HG02938 (cell line): ENCODE data around the gene RPL13A.

Experiments used
- ATAC-seq: cut with Tn5 transposase; IDR thresholded peaks from one replicate; pipeline ENCODE4 v1.9.1; 2021; ENCODE audit warnings: mild to moderate bottlenecking, moderate library complexity; ENCODE audit not compliant: unreplicated experiment

RPL13A gene

DNA sequence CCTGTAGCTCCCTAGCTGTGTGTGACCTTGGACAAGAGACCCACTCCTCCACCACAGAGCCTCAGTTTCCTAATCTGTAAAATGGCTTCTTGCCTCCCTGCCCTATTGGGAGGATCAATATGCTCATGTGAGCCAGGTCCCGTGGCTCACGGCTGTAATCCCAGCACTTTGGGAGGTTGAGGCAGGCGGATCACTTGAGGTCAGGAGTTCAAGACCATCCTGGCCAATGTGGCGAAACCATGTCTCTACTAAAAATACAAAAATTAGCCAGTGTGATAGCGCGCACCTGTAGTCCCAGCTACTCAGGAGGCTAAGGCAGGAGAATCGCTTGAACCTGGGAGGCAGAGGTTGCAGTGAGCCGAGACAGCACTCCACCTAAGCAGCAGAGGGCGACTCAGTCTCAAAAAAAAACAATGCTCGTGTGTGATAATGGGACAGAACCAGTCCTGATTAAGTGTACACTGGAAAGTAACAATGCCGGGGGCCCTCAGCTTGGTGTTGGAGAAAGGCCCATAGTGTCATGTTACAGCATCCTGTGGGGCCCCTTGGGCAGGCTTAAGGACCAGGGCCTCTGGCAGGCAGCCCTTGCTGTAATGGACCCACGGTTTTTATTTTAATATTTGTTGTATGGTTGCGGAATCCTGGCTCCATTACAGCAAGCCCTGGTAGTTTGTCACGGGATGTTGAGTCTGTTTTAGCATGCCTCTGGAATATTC lies 15.6 kb downstream of the RPL13A start:
- no peak for ATAC-seq

DNA sequence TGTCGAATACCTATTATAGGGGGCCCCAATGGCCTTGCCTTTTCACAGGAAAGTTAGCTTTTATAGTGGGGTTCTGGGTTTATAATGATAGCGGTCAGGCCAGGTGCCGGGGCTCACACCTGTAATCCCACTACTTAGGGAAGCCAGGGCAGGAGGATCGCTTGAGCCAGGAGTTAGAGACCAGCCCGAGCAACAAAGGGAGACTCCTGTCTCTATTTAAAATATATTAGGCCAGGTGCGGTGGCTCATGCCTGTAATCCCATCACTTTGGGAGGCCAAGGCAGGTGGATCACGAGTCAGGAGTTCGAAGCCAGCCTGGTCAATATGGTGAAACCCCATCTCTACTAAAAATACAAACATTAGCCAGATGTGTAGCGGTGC lies 16.2 kb downstream of the RPL13A start:
- no peak for ATAC-seq

DNA sequence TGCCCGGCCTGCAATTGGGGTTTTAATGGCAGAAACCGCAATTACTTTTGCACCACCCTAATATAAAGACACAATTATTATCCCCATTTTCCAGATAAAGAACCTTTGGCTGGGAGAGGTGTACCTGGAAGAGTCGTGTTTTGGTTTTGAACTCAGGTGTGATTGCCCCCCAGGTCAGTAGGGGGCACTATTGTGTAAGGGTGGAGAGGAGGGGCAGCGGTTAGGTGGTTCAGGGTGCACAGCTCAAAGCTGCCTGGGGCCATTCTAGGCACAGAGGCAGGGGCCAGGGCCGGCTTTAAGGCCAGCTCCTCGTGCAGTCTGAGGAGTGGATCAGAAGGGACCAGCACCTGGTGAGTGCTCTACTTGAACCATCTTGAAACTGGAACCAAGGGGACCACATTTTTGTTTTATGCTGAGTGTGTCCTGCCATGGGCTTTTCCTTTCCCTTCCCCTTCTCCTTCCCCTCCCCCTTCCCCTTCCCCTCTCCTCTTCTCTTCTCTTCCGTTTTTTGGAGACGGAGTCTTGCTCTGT lies 19.2 kb downstream of the RPL13A start:
- ATAC-seq = no peak

DNA sequence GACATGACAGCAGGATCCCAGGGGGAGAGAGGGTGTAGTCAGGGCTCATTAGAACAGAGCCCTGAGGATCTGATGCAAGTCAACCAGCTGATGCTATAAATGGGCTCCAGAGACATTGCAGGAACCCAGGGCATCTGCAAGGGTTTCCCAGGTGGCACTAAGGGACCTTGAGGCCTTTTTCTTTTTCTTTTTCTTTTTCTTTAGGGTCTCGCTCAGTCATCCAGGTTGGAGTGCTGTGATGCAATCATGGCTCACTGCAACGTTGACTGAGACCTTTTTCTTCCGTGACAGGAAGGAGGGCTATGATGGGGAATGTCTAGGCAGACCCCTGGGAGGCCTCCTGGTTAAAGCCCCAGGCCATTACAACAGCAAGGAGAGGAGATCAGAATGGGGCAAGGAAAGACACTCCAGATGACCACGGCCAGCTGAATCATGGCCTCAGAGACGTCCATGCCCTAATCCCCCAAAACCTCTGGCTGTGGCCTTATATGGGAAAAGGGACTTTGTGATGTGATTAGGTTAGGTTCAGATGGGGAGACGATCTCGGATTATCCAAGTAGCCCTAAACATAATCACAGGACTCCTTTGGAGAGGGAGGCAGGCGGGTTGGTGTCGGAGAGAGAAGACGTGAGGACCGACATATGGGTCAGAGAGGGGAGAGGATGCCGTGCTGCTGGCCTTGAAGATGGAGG lies 20.5 kb downstream of the RPL13A start:
- ATAC-seq = no peak

DNA sequence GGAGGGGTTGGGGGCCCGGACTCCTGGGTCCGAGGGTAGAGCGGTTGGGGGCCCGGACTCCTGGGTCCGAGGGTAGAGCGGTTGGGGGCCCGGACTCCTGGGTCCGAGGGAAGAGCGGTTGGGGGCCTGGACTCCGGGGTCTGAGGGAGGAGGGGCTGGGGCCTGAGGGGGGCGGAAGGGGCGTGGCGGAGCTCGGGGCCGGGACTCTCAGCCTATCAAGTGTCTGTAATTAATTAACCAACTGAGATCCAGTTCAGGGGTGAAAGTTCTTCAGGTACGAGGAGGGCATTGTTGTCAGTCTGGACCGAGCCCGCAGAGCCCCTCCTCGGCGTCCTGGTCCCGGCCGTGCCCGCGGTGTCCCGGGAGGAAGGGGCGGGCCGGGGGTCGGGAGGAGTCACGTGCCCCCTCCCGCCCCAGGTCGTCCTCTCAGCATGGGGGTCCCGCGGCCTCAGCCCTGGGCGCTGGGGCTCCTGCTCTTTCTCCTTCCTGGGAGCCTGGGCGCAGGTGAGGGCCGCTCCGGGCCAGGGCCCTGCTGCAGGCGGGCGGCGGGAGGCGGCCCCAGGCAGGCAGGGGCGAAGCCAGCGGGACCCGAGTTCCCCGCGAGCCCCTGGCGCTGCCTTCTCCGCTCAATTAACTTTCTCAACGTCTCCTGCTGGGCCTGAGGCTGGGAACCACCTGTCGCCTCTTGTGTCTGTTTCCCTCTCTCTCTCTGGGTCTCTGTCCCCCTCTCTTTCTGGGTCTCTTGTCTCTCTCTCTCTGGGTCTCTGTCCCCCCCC lies 25.8 kb downstream of the RPL13A start:
- ATAC-seq = no peak

DNA sequence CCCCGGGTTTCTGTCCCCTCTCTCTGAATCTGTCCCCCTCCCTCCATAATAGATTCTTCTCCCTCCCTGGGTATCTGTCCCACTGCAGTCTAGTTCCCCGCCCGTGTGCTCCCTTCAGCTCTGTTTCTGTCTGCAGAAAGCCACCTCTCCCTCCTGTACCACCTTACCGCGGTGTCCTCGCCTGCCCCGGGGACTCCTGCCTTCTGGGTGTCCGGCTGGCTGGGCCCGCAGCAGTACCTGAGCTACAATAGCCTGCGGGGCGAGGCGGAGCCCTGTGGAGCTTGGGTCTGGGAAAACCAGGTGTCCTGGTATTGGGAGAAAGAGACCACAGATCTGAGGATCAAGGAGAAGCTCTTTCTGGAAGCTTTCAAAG lies 26.3 kb downstream of the RPL13A start:
- ATAC-seq = no peak

DNA sequence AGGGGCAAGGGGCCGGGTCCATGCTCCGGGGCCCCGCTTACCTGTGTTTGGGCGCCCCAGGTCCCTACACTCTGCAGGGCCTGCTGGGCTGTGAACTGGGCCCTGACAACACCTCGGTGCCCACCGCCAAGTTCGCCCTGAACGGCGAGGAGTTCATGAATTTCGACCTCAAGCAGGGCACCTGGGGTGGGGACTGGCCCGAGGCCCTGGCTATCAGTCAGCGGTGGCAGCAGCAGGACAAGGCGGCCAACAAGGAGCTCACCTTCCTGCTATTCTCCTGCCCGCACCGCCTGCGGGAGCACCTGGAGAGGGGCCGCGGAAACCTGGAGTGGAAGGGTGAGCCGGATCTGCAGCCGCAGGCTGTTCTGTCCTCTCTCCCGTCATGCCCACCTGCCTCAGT lies 26.7 kb downstream of the RPL13A start:
- no peak for ATAC-seq

DNA sequence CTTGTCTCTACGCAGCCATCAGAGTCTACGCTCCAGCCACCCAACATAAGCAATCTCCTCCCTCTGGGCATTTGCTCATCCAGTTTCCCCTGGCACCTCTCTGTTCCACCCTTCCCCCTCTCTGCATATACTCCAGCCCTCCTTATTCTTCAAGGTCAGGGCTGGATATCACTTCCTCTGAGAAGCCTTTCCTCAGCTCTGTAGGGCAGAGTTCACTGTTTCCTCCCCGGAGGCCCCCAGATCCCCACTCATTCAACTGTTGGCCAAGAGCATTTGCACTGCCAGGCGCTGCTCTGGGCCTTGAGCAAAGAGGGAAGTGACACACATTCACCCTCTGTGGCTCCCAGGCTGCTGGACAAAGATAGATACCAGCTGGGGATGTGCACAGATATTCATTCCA lies 28.4 kb downstream of the RPL13A start:
- ATAC-seq = no peak

DNA sequence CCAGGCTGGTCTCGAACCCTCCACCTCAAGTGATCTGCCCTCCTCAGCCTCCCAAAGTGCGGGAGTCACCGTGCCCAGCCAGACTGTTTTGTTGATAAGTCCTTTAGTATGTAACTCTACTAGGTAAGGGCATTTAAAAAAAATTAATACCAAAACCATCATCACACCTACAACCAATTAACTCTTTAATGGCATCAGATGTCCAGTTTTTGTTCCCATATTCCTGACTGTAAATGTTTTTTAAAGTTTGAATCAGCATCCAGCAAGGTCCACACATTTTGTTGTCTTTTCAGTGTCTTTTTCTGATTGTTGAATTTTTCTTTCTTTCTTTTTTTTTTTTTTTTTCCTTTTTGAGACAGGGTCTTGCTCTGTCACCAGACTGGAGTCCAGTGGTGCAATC lies 30.6 kb downstream of the RPL13A start:
- ATAC-seq = no peak

DNA sequence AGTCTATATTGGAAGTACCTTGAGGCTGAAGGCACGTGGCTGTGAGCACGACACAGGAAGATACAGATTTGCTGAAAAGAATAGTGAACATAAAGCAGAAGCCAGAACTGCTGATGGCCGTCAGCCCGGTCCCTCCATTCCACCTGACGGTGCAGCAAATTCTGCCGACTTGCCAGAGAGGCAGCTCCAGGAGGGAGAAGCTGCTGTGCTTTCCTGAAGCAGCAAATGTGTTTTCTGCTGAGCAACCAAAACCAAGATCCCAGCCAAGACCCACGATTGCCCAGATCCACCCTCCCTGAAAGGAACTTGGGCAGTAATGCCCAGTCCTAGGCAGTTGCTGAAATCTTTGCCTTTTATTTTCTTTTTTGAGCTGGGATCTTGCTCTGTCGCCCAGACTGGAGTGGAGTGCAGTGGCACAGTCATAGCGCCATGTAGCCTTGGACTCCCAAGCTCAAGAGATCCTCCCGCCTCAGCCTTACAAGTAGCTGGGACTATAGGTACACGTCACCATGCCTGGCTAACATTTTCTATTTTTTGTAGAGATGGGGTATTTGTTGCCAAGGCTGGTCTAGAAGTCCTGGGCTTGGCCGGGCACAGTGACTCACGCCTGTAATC lies 33.4 kb downstream of the RPL13A start:
- no peak for ATAC-seq

DNA sequence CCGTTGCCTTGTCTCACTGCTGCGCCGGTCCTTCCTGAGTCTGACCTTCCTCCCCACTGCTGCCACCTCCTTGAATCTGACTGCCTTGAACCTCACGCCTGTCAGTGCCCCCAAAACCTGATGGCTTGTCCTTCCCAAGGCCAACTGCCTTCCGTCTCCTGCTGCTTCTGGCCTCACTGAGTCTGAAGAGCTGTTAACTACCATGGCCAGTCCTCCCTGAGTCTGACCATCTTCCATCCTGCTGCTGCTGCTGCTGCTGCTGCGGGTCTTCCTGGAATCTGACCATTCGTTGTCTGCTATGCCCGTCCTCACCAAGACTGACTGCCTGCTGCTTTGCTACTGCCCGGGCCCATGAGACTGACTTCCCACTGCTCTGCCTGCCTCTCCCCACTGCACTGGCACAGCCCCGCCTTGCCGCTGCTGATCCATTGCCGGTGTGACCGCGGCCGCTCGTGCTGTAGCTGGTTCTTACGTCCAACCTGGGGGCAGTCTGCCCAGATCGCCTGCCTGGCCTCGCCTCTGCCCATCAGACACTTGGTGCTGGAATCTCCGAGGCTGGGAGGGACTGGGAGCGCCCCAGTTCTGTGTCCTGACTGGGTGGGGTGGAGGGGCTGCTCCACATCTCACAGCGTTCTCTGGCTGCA lies 37.5 kb downstream of the RPL13A start:
- ATAC-seq = no peak

DNA sequence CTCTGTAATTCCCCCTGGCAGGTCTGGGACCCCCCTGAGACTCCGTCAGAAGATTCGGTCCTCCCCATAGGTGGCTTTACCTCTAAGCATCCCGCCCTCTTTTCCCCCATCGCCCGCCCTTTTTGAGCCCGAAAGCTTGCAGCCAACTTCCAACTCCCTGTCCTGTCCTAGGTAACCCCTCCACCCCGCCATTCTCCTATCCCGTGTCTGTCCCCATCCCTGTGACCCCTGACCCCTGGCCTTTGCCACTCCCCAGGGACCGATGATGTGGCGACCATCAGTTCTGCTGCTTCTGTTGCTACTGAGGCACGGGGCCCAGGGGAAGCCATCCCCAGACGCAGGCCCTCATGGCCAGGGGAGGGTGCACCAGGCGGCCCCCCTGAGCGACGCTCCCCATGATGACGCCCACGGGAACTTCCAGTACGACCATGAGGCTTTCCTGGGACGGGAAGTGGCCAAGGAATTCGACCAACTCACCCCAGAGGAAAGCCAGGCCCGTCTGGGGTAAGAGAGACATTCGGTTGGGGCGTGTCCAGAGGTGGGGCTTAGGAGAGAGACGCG lies 40.9 kb downstream of the RPL13A start:
- no peak for ATAC-seq

DNA sequence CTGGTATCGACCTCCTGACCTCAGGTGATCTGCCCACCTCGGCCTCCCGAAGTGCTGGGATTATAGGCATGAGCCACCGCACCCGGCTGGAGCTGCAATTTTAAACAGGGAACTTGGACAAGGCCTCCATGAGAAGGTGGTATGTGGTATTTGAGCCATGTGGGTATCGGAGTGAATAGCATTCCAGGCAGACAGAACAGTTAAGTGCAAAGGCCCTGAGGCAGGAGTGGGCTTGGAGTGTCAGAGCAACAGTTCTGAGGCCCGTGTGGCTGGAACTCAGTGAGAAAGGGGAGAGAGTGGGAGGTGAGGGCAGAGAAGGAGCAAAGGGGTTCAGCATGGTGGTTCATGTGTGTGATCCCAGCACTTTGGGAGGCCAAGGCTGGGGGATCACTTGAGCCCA lies 43.3 kb downstream of the RPL13A start:
- ATAC-seq = no peak

DNA sequence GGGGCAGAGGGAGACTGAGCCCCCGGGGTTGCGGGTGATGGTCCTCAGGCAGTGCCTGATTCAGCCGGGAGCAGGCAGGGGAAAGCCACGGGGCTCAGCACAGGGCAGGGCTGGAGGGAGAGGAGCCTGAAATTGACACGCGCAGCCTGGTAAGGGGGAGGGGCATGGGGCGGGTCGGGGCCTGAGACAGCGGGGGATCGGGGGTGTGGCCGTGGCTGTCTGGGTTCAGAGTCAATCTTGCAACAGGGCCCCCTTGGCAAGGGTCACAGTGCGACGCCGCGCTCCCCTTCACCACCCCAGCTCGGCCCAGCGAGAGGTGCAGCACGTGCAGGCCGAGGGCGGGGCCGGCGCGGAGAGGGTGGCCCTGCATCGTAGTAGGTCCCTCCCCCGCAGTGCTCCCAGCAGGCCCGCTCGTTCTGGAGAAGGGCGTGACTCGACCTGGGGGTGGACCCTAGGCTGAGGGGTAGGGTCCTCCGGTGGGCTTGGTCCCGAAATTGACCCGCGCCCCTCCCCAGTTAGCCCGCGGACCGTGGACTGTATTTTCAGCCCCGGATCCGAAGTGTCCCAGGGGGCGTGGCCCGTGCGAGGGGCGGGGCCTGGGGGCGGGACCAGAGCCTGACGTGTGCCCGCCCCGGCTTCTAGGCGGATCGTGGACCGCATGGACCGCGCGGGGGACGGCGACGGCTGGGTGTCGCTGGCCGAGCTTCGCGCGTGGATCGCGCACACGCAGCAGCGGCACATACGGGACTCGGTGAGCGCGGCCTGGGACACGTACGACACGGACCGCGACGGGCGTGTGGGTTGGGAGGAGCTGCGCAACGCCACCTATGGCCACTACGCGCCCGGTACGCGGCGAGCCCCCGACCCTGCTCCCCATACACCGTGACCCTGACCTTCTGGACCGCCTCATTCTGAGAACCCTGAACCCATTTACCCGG lies 46.4 kb downstream of the RPL13A start:
- no peak for ATAC-seq

DNA sequence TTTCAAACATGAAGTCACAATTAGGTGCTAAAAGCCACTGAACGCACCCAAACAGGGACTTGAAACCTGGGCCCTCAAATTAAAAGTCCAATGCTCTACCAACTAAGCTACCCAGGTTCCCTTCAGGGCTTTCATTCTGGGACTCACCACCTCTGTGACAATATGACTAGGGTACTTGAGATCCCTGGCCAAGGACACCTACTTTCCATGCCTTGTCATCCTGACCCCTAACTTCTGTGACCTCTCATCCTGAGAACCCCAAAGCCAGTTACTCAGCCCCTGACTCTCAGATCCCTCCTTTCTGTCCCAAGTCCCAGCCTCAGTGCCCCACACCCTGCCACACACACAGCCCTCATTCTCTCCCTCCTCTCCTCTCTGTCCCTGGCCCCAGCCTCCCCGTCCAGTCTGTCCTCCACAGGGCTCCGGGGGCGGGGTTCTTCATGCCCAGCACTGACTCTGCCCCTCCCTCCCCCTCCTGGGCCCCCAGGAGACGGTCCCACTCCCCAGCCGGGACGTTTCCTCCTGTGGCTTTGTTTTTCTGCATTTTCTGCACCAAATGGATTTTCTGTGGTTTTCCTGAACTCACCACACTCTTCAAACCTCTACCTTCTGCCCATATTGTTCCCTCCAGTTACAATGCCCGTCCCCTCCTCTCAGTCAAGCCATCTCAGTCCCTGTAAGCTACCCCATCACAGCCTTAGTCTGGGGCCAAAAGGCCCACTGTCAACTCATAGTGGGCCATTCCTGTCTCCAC lies 47.4 kb downstream of the RPL13A start:
- ATAC-seq = no peak

DNA sequence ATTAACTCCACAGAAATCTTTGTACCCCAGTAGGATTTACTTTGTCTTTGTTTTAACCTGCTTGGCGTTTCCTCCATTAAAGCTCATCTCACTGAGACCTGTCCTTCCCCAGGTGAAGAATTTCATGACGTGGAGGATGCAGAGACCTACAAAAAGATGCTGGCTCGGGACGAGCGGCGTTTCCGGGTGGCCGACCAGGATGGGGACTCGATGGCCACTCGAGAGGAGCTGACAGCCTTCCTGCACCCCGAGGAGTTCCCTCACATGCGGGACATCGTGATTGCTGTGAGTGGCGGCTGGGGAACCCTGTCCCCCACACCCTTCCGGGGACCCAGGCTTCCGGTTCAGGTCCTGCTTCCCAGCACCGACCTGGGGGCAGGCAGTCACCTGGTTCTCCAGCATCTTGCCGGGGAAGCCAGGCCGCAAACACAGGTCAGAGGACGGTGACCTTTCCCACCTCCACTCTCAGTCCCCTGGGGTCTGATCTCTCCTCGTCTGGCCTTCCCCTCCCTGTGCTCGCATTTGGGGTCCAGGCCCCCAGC lies 49.6 kb downstream of the RPL13A start:
- no peak for ATAC-seq

DNA sequence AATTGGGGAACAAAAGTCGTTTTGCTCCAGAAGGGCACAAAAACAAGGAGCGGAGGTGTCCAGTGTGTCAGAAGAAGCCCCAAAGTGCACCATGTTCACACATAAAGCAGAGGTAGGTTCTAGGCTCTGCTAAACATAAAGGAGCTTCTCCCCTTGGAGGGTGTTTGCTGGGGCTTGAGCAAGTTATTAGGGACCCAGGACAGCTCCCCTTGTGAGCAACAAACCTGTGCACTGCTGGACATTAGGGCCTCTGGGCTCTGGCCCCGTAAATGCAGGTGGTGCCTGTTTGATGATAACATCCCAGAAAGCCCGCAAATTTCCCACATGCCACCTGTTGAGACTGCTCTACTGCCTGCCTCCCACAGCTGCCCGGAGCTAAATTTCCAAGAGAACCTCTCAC lies 51.2 kb downstream of the RPL13A start:
- ATAC-seq = no peak

DNA sequence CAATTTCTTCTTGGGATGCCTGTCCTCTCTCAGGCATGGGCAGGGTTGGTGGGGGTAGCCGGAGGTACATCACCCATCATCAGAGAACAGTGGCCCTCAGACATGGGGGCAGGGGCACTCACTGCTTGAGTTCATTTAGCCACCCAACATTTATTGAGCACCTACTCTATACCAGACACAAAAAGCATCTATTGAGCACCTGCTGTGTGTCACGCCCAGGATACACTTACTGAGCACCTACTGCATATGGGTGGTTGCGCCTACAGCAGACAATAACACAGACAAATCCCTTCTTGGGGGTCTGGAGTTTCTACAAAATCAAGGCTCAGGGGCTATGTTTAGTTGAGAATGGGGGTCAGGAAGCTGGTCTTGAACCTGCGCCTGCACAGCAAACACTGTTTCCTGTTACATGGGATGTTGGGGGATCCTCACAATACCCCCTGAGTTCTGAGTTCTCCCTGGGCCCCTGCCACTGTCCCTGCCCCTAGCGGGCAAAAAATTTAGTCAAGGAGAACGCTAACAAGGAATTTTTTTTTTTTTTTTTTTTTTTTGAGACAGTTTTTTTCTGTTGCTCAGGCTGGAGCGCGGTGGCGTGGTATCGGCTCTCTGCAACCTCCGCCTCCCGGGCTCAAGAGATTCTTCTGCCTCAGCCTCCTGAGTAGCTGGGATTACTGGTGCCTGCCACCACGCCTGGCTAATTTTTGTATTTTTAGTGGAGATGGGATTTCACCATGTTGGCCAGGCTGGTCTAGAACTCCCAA lies 52.0 kb downstream of the RPL13A start:
- no peak for ATAC-seq
